ENCODE results near the gene TIPARP. TPM values are rescaled to one million over a fixed set of nuclear protein-coding genes. Genes with fewer than 3 reads are reported as not detected.

The TIPARP gene
- polyA plus RNA-seq, 1 of the 3 experiments (the other 2 are of a cell fraction): 6.2 TPM

GRCh38 chr3:156688632-156689452 is 14.5 kb downstream of the TIPARP start:
- CTCF ChIA-PET: interaction anchor here (1.0 to 1.5 kb wide), 3 partner anchors 8 to 15 kb away, joined by 3 read pairs; partner anchors contain the start of gene TIPARP
- H3K4me2 ChIP-seq: no peak overlapping the region
- H2AFZ ChIP-seq (ENCODE audit: low read depth): no peak overlapping the region
- no peaks in the 10 kb centered on the region for H3K9me2 ChIP-seq
- H3K27me3 ChIP-seq (ENCODE audit: insufficient read depth): no peaks in the 10 kb centered on the region
- peaks cover 5 to 70% of the 10 kb centered on the region in 2 experiments for H3K4me1 ChIP-seq (ENCODE audit: control insufficient read depth in 1 of 2, insufficient read depth in 2 of 2, low read depth in 1 of 2, low read length in 1 of 2)
- H3K36me3 ChIP-seq (replicated peaks in 1 of 2; ENCODE audit: control insufficient read depth in 1 of 2, insufficient read depth in 2 of 2, low read length in 1 of 2): peaks cover 6 to 8% of the 10 kb centered on the region in 2 experiments
- no peak for DNase-seq
- no peak overlapping the region for H3K9ac ChIP-seq
- TF ChIP-seq RCOR1 (IDR thresholded peaks at IDR 0.05; ENCODE audit: low read length): no peak
- TF ChIP-seq, protein P1, sequence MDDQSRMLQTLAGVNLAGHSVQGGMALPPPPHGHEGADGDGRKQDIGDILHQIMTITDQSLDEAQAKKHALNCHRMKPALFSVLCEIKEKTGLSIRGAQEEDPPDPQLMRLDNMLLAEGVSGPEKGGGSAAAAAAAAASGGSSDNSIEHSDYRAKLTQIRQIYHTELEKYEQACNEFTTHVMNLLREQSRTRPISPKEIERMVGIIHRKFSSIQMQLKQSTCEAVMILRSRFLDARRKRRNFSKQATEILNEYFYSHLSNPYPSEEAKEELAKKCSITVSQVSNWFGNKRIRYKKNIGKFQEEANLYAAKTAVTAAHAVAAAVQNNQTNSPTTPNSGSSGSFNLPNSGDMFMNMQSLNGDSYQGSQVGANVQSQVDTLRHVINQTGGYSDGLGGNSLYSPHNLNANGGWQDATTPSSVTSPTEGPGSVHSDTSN (IDR thresholded peaks at IDR 0.05): no peak
- no peak for TF ChIP-seq EP300 (IDR thresholded peaks at IDR 0.05; ENCODE audit: borderline replicate concordance in 1 of 2, low read depth in 1 of 2, low read length in 1 of 2)
- TF ChIP-seq FOXJ3 (CRISPR knock-in tag; IDR thresholded peaks at IDR 0.05): no peak
- no peak for TF ChIP-seq SMC3 (IDR thresholded peaks at IDR 0.05; ENCODE audit: low read depth, low read length)
- no peak for TF ChIP-seq USF2 (IDR thresholded peaks at IDR 0.05; ENCODE audit: borderline replicate concordance, low read depth, low read length)
- TF ChIP-seq SIN3A (IDR thresholded peaks at IDR 0.05; ENCODE audit: borderline replicate concordance, low read depth, low read length): no peak
- TF ChIP-seq FOXM1 (IDR thresholded peaks at IDR 0.05; ENCODE audit: low read depth): no peak
- TF ChIP-seq CHD2 (IDR thresholded peaks at IDR 0.05; ENCODE audit: low read length, partially characterized antibody): no peak
- TF ChIP-seq RAD21 (IDR thresholded peaks at IDR 0.05; ENCODE audit: low read length): no peak
- TF ChIP-seq, protein P2, sequence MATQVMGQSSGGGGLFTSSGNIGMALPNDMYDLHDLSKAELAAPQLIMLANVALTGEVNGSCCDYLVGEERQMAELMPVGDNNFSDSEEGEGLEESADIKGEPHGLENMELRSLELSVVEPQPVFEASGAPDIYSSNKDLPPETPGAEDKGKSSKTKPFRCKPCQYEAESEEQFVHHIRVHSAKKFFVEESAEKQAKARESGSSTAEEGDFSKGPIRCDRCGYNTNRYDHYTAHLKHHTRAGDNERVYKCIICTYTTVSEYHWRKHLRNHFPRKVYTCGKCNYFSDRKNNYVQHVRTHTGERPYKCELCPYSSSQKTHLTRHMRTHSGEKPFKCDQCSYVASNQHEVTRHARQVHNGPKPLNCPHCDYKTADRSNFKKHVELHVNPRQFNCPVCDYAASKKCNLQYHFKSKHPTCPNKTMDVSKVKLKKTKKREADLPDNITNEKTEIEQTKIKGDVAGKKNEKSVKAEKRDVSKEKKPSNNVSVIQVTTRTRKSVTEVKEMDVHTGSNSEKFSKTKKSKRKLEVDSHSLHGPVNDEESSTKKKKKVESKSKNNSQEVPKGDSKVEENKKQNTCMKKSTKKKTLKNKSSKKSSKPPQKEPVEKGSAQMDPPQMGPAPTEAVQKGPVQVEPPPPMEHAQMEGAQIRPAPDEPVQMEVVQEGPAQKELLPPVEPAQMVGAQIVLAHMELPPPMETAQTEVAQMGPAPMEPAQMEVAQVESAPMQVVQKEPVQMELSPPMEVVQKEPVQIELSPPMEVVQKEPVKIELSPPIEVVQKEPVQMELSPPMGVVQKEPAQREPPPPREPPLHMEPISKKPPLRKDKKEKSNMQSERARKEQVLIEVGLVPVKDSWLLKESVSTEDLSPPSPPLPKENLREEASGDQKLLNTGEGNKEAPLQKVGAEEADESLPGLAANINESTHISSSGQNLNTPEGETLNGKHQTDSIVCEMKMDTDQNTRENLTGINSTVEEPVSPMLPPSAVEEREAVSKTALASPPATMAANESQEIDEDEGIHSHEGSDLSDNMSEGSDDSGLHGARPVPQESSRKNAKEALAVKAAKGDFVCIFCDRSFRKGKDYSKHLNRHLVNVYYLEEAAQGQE (IDR thresholded peaks at IDR 0.05; ENCODE audit: low read depth, low read length): no peak
- TF ChIP-seq, protein P3, sequence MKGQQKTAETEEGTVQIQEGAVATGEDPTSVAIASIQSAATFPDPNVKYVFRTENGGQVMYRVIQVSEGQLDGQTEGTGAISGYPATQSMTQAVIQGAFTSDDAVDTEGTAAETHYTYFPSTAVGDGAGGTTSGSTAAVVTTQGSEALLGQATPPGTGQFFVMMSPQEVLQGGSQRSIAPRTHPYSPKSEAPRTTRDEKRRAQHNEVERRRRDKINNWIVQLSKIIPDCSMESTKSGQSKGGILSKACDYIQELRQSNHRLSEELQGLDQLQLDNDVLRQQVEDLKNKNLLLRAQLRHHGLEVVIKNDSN (IDR thresholded peaks at IDR 0.05; ENCODE audit: borderline replicate concordance, low read depth): no peak
- TF ChIP-seq RFX5 (IDR thresholded peaks at IDR 0.05; ENCODE audit: low read length): no peak
- TF ChIP-seq NRF1 (IDR thresholded peaks at IDR 0.05; ENCODE audit: low read depth, low read length): no peak
- H3K4me3 ChIP-seq (ENCODE audit: low read depth in 2 of 2, low read length in 1 of 2): no peak overlapping the region
- H3K27ac ChIP-seq (ENCODE audit: low read depth in 2 of 2, low read length in 1 of 2): no peak overlapping the region
- peaks cover 91% of the 10 kb centered on the region for H3K79me2 ChIP-seq (ENCODE audit: insufficient read depth)
- H4K20me1 ChIP-seq (ENCODE audit: insufficient read depth): peaks cover 10% of the 10 kb centered on the region
- POLR2A ChIA-PET: no interaction called here
- no peaks in the 10 kb centered on the region for H3K9me3 ChIP-seq
- WGBS (ENCODE audit: low lambda C conversion rate): 92% methylated on average over 7 of the region's 7 CpGs
- peaks cover 24% of the 10 kb centered on the region for H3F3A ChIP-seq (replicated peaks; ENCODE audit: insufficient read depth)

Data from SK-N-SH (cell line).